Activated naive CD4-positive, alpha-beta T cell treated with anti-CD3 and anti-CD28 coated beads for 36 hours (primary cell): Measurements from ENCODE around the gene FAM168B. TPM values are rescaled to one million over a fixed set of nuclear protein-coding genes. Genes with fewer than 3 reads are reported as not detected.

ENCODE experiments used
- total RNA-seq, 2 experiments: library from RNA; stranded (reverse); gene quantifications; one replicate each; pipeline ENCODE4 v1.2.3, GENCODE V29; 2021

Gene FAM168B
- total RNA-seq, 2 experiments from 2014 or later = 52.7 to 55.0 TPM

Other genes starting within 250 kb of the FAM168B start
- 10 to 100 TPM; 43.4 to 43.9 TPM for gene PLEKHB2, start 11.9 kb upstream of the FAM168B start, total RNA-seq
- gene POTEE, start 116.1 kb upstream of the FAM168B start, total RNA-seq = under 1 TPM; 0.40 to 0.45 TPM